SK-N-SH (cell line): ENCODE results near the gene CPM. TPM values are rescaled to one million over a fixed set of nuclear protein-coding genes. Genes with fewer than 3 reads are reported as not detected.

ENCODE experiments used
- CTCF ChIA-PET: fragments of 300-600, 350-600 bp; formaldehyde crosslinking; extraction: SDS; loops from one replicate; lab custom pipeline; 2021; lab: Yijun Ruan, JAX
- POLR2A ChIA-PET: fragments of 350-600 bp; sonication (Branson Sonifier 250); formaldehyde crosslinking; extraction: SDS; loops from one replicate; lab custom pipeline; 2020; ENCODE audit warnings: antibody characterized with exemption, inconsistent platforms; lab: Yijun Ruan, JAX
- DNase-seq: peaks from one replicate; pipeline ENCODE4 v3.0.0; 2012
- H2AFZ ChIP-seq: fragments of 200-600 bp; sonication (generic); 2 replicates; pipeline ENCODE4 v1.8.1; 2016; ENCODE audit warnings: antibody characterized with exemption, mild to moderate bottlenecking, low read depth
- H3F3A ChIP-seq: fragments of 200-600 bp; sonication (generic); replicated peaks from 2 replicates; pipeline ENCODE3; 2016; ENCODE audit warnings: antibody characterized with exemption, mild to moderate bottlenecking; ENCODE audit not compliant: insufficient read depth
- H3K27ac ChIP-seq, 2 experiments: fragments of 200-500 bp in 1 of 2; fragments of 200-600 bp in 1 of 2; sonication (Bioruptor generic) in 1 of 2; sonication (generic), shearing (Covaris generic) in 1 of 2; 2 replicates each; pipeline versions ENCODE4 v1.5.1 to v1.6.1; 2014 to 2016; ENCODE audit warnings: low read depth in 2 of 2, inconsistent platforms in 1 of 2, low read length in 1 of 2, mild to moderate bottlenecking in 1 of 2, mixed read lengths in 1 of 2
- H3K27me3 ChIP-seq: fragments of 200-600 bp; sonication (generic), shearing (Covaris generic); 2 replicates; pipeline ENCODE4 v1.6.1; 2016; ENCODE audit warnings: mixed run types; ENCODE audit not compliant: insufficient read depth
- H3K36me3 ChIP-seq, 2 experiments: fragments of 200-500 bp in 1 of 2; fragments of 200-600 bp in 1 of 2; sonication (Bioruptor generic) in 1 of 2; sonication (generic) in 1 of 2; replicated peaks in 1 of 2; 2 replicates each; pipeline versions ENCODE3 to v1.5.1; 2014 to 2016; ENCODE audit warnings: low read length in 1 of 2, mild to moderate bottlenecking in 1 of 2; ENCODE audit not compliant: insufficient read depth in 2 of 2, control insufficient read depth in 1 of 2
- H3K4me1 ChIP-seq, 2 experiments: fragments of 200-500 bp in 1 of 2; fragments of 200-600 bp in 1 of 2; sonication (Bioruptor generic) in 1 of 2; sonication (generic), shearing (Covaris generic) in 1 of 2; 2 replicates each; pipeline versions ENCODE4 v1.5.1 to v1.6.1; 2014 to 2016; ENCODE audit warnings: low read depth in 1 of 2, low read length in 1 of 2, mixed run types in 1 of 2; ENCODE audit not compliant: insufficient read depth in 2 of 2, control insufficient read depth in 1 of 2
- H3K4me2 ChIP-seq: fragments of 200-600 bp; sonication (generic), shearing (Covaris generic); 2 replicates; pipeline ENCODE4 v1.6.1; 2017; ENCODE audit warnings: mixed run types
- H3K4me3 ChIP-seq, 2 experiments: fragments of 200-500 bp in 1 of 2; fragments of 200-600 bp in 1 of 2; sonication (Bioruptor generic) in 1 of 2; sonication (generic), shearing (Covaris generic) in 1 of 2; 2 replicates each; pipeline versions ENCODE4 v1.5.1 to v1.8.1; 2014 to 2016; ENCODE audit warnings: low read depth in 2 of 2, inconsistent platforms in 1 of 2, low read length in 1 of 2, mild to moderate bottlenecking in 1 of 2, mixed read lengths in 1 of 2, moderate library complexity in 1 of 2
- H3K79me2 ChIP-seq: fragments of 200-600 bp; sonication (generic); 2 replicates; pipeline ENCODE4 v1.8.1; 2017; ENCODE audit warnings: mild to moderate bottlenecking; ENCODE audit not compliant: insufficient read depth
- H3K9ac ChIP-seq: fragments of 200-600 bp; sonication (generic); 2 replicates; pipeline ENCODE4 v1.6.1; 2017; ENCODE audit warnings: mixed run types
- H3K9me2 ChIP-seq: fragments of 200-600 bp; sonication (generic); 2 replicates; pipeline ENCODE4 v1.6.1; 2017; ENCODE audit warnings: mixed run types
- H3K9me3 ChIP-seq: fragments of 200-600 bp; sonication (generic); 2 replicates; pipeline ENCODE4 v1.6.1; 2017; ENCODE audit warnings: mixed run types, mild to moderate bottlenecking, moderate library complexity
- H4K20me1 ChIP-seq: fragments of 200-600 bp; sonication (generic); 2 replicates; pipeline ENCODE4 v1.6.1; 2017; ENCODE audit warnings: mild to moderate bottlenecking, mixed run types; ENCODE audit not compliant: insufficient read depth
- CHD2 ChIP-seq: fragments of 150-350 bp; IDR thresholded peaks from 2 replicates; pipeline ENCODE4 v1.6.1; 2018; ENCODE audit warnings: low read length; ENCODE audit not compliant: partially characterized antibody
- EP300 ChIP-seq, 2 experiments: IDR thresholded peaks; 2 replicates each; pipeline versions ENCODE4 v1.4.0 to v1.6.1; 2012; ENCODE audit warnings: borderline replicate concordance in 1 of 2, low read depth in 1 of 2, low read length in 1 of 2
- FOSL2 ChIP-seq: IDR thresholded peaks from 2 replicates; pipeline ENCODE4 v1.4.0; 2012; ENCODE audit warnings: low read depth, mild to moderate bottlenecking, moderate library complexity, borderline replicate concordance
- FOXJ3 ChIP-seq: sonication (generic); formaldehyde crosslinking; IDR thresholded peaks from 2 replicates; pipeline ENCODE4 v1.5.1; 2020; ENCODE audit warnings: mild to moderate bottlenecking, missing genetic modification reagents
- GABPA ChIP-seq: IDR thresholded peaks from 2 replicates; pipeline ENCODE4 v1.4.0; 2012; ENCODE audit warnings: low read depth, mild to moderate bottlenecking
- GATA2 ChIP-seq: sonication (generic); formaldehyde crosslinking; IDR thresholded peaks from 2 replicates; pipeline ENCODE4 v1.5.0; 2020; ENCODE audit warnings: mild to moderate bottlenecking, missing genetic modification reagents
- JUND ChIP-seq: IDR thresholded peaks from 2 replicates; pipeline ENCODE4 v1.4.0; 2012
- MAX ChIP-seq: IDR thresholded peaks from 2 replicates; pipeline ENCODE4 v1.4.0; 2012; ENCODE audit warnings: low read depth
- MEF2A ChIP-seq: IDR thresholded peaks from 2 replicates; pipeline ENCODE4 v1.4.0; 2012; ENCODE audit warnings: low read depth, borderline replicate concordance
- MXI1 ChIP-seq: IDR thresholded peaks from 2 replicates; pipeline ENCODE4 v1.6.1; 2012; ENCODE audit warnings: mild to moderate bottlenecking, low read depth, low read length, improper control_type of control experiment
- NRF1 ChIP-seq: IDR thresholded peaks from 2 replicates; pipeline ENCODE4 v1.6.1; 2012; ENCODE audit warnings: low read depth, mild to moderate bottlenecking, low read length
- PBX3 ChIP-seq: IDR thresholded peaks from 2 replicates; pipeline ENCODE4; 2012
- RAD21 ChIP-seq: IDR thresholded peaks from 2 replicates; pipeline ENCODE4 v1.6.1; 2012; ENCODE audit warnings: mild to moderate bottlenecking, low read length
- RFX5 ChIP-seq: IDR thresholded peaks from 2 replicates; pipeline ENCODE4 v1.6.1; 2012; ENCODE audit warnings: mild to moderate bottlenecking, improper control_type of control experiment, low read length
- SIN3A ChIP-seq: IDR thresholded peaks from 2 replicates; pipeline ENCODE4 v1.6.1; 2012; ENCODE audit warnings: low read depth, mild to moderate bottlenecking, low read length, moderate library complexity, borderline replicate concordance
- USF1 ChIP-seq: IDR thresholded peaks from 2 replicates; pipeline ENCODE4 v1.4.0; 2012; ENCODE audit warnings: low read depth, borderline replicate concordance
- ZBTB33 ChIP-seq: IDR thresholded peaks from 2 replicates; pipeline ENCODE4 v1.4.0; 2012; ENCODE audit warnings: low read depth, borderline replicate concordance
- WGBS: methylation state at CpG from one replicate; pipeline ENCODE4 v1.1.6; 2017; ENCODE audit warnings: low lambda C conversion rate; 5-methylcytosine and 5-hydroxymethylcytosine counted together
- polyA plus RNA-seq, 3 experiments: library from polyadenylated mRNA; depleted of rRNA; stranded (reverse); fragments of >200 nt; gene quantifications; 2 replicates each; pipeline ENCODE4 v1.2.3, GENCODE V29; 2012

The CPM gene
- polyA plus RNA-seq, 1 of the 3 experiments (the other 2 are of a cell fraction), result 10.8 TPM

GRCh38 chr12:68956466-68956865 is 23.5 kb upstream of the CPM start (continued):
- TF ChIP-seq ZBTB33 (no peak), RAD21 (no peak), PBX3 (no peak), CHD2 (no peak), MXI1 (no peak)

- Histone ChIP-seq H3F3A (no peaks in the 10 kb centered on the region), H3K4me1 (no peaks in the 10 kb centered on the region), H3K9ac (no peak overlapping the region), H3K79me2 (no peaks in the 10 kb centered on the region)
- TF ChIP-seq EP300 (IDR thresholded peaks at IDR 0.05; ENCODE audit: borderline replicate concordance in 1 of 2, low read depth in 1 of 2, low read length in 1 of 2), result no peak
- TF ChIP-seq RAD21, result no peak
- TF ChIP-seq MEF2A, result no peak
- TF ChIP-seq RFX5, result no peak
- no peak for TF ChIP-seq FOXJ3
- no peak for TF ChIP-seq USF1
- no peak for TF ChIP-seq SIN3A
- TF ChIP-seq JUND, result no peak
- no peak for TF ChIP-seq FOSL2
- no peak for TF ChIP-seq GATA2
- no peak for TF ChIP-seq GABPA
- TF ChIP-seq MAX, result no peak
- no peak for TF ChIP-seq NRF1
- TF ChIP-seq CHD2, result no peak
- no peak for TF ChIP-seq PBX3
- TF ChIP-seq, all 33 proteins: peak for 0
- Histone ChIP-seq H3K4me2 (no peak overlapping the region), H3K27me3 (no peaks in the 10 kb centered on the region), H3K4me3 (no peak overlapping the region), H3K27ac (no peak overlapping the region), H3K9me2 (no peaks in the 10 kb centered on the region), H3K9me3 (no peaks in the 10 kb centered on the region), H4K20me1 (no peaks in the 10 kb centered on the region), H2AFZ (no peak overlapping the region), H3K36me3 (no peaks in the 10 kb centered on the region)
- POLR2A ChIA-PET, result no interaction called here
- CTCF ChIA-PET, result interaction anchor here (1.2 kb wide), 1 partner anchor 115 kb away, joined by 3 read pairs; no protein-coding TSS in a partner anchor
- DNase-seq, result no peak
- WGBS, result 73% methylated on average over 2 of the region's 7 CpGs
Observed at GRCh38 chr12:68954811-68955210, 21.8 kb upstream of the CPM start.
